ENCODE measurements around the gene ZDHHC5. TPM values are rescaled to one million over a fixed set of nuclear protein-coding genes. Genes with fewer than 3 reads are reported as not detected.

The ZDHHC5 gene, protein sequence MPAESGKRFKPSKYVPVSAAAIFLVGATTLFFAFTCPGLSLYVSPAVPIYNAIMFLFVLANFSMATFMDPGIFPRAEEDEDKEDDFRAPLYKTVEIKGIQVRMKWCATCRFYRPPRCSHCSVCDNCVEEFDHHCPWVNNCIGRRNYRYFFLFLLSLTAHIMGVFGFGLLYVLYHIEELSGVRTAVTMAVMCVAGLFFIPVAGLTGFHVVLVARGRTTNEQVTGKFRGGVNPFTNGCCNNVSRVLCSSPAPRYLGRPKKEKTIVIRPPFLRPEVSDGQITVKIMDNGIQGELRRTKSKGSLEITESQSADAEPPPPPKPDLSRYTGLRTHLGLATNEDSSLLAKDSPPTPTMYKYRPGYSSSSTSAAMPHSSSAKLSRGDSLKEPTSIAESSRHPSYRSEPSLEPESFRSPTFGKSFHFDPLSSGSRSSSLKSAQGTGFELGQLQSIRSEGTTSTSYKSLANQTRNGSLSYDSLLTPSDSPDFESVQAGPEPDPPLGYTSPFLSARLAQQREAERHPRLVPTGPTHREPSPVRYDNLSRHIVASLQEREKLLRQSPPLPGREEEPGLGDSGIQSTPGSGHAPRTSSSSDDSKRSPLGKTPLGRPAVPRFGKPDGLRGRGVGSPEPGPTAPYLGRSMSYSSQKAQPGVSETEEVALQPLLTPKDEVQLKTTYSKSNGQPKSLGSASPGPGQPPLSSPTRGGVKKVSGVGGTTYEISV
- total RNA-seq: 90.2 TPM
- 28.3 TPM for polyA plus RNA-seq (ENCODE audit: insufficient read depth, low read depth, low replicate concordance)
- long read RNA-seq, donor 1, full-length matches to known transcripts: 1 of 26 reads
- long read RNA-seq, donor 1, partial matches to known transcripts: 25 of 26 reads
- long read RNA-seq, donor 1, other reads (novel, unspliced or antisense): 0 of 26 reads
- long read RNA-seq, donor 2, partial matches to known transcripts: 16 of 16 reads
- long read RNA-seq, donor 2, other reads (novel, unspliced or antisense): 0 of 16 reads
- long read RNA-seq, donor 3, partial matches to known transcripts: 16 of 16 reads
- long read RNA-seq, donor 3, other reads (novel, unspliced or antisense): 0 of 16 reads
- long read RNA-seq, donor 4, full-length matches to known transcripts: 8 of 41 reads
- long read RNA-seq, donor 4, partial matches to known transcripts: 33 of 41 reads
- long read RNA-seq, donor 4, other reads (novel, unspliced or antisense): 0 of 41 reads
- long read RNA-seq, donor 5: 0 reads
- long read RNA-seq, donor 6: 0 reads
- long read RNA-seq, donor 7, full-length matches to known transcripts: 23 of 88 reads
- long read RNA-seq, donor 7, partial matches to known transcripts: 55 of 88 reads
- long read RNA-seq, donor 7, other reads (novel, unspliced or antisense): 10 of 88 reads
- long read RNA-seq, donor 8, partial matches to known transcripts: 15 of 16 reads
- long read RNA-seq, donor 8, other reads (novel, unspliced or antisense): 0 of 16 reads
- long read RNA-seq, donor 9: 0 reads
- long read RNA-seq, donor 10, partial matches to known transcripts: 107 of 125 reads
- long read RNA-seq, donor 10, other reads (novel, unspliced or antisense): 18 of 125 reads

DNA sequence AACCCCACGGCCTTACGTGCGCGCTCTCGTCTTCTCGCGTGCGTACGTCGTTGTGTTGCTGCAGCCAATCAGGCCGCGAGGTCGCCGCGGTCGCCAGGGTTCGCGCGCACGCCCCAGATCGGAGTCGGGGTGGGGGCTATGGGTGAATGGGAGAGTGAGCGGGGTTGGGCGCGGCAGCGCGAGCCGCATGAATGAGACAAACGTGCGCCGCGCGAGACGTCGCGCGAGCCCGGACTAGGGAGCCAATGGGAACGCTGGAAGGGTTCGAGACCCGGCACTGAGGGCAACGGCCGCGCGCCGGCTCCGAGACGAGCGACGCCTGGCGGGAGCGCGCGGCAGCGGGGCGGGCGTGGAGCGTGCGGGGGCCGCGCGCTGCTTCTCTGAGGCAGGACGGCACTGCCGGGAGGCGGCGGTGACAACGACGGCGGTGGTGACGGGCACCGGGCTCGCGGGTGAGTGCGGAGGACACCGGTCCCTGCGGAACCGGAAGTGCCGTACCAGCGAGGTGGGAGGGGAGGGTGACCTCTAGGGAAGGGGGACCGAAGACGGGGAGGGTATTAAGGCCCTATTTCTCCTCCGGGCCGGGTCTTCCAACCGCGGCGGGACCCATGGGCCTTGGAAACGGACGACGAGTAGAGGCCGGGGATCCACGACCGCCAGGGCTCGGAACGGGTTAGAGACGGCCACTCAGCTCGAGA is at the start of gene ZDHHC5:
ZDHHC5 (plus strand) TSS at position 379 of the 698 bp plus-strand sequence. CDS start 4,977 bp downstream, outside the sequence.
- DNase-seq (peak in 4 of 5 donors; percentile 99 to 100 (median 100)), FAIRE-seq (peak; percentile 66)
- TF ChIP-seq, protein P1, sequence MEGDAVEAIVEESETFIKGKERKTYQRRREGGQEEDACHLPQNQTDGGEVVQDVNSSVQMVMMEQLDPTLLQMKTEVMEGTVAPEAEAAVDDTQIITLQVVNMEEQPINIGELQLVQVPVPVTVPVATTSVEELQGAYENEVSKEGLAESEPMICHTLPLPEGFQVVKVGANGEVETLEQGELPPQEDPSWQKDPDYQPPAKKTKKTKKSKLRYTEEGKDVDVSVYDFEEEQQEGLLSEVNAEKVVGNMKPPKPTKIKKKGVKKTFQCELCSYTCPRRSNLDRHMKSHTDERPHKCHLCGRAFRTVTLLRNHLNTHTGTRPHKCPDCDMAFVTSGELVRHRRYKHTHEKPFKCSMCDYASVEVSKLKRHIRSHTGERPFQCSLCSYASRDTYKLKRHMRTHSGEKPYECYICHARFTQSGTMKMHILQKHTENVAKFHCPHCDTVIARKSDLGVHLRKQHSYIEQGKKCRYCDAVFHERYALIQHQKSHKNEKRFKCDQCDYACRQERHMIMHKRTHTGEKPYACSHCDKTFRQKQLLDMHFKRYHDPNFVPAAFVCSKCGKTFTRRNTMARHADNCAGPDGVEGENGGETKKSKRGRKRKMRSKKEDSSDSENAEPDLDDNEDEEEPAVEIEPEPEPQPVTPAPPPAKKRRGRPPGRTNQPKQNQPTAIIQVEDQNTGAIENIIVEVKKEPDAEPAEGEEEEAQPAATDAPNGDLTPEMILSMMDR (IDR thresholded peaks at IDR 0.05; ENCODE audit: borderline replicate concordance, extremely low read depth, insufficient read depth): peak; percentile 46
- intact Hi-C loops (cut with DNase I): no loop called here
- Histone ChIP-seq H3K27ac (ENCODE audit: low read depth in 2 of 2, low read length in 2 of 2) (peak within 1 kb of the TSS; percentile 97), H3K9ac (ENCODE audit: low read length in 3 of 3) (peak within 1 kb of the TSS; percentile 82 to 98 (median 97)), H3K9me3 (ENCODE audit: control insufficient read depth in 2 of 3, insufficient read depth in 1 of 3, low read length in 3 of 3) (no peaks in the 10 kb centered on the region), H3K27me3 (ENCODE audit: control insufficient read depth, insufficient read depth, low read length) (no peaks in the 10 kb centered on the region), H3K4me1 (ENCODE audit: control insufficient read depth in 2 of 3, insufficient read depth in 2 of 3, low read depth in 1 of 3, low read length in 3 of 3) (peaks cover 0 to 18% (median 15%) of the 10 kb centered on the region in 3 donors), H3K36me3 (ENCODE audit: control insufficient read depth in 2 of 3, insufficient read depth in 3 of 3, low read length in 3 of 3) (peaks cover under 1 to 8% (median 3%) of the 10 kb centered on the region in 3 donors), H3K4me3 (ENCODE audit: low read length in 3 of 3) (peak within 1 kb of the TSS; percentile 83 to 98 (median 86))

DNA sequence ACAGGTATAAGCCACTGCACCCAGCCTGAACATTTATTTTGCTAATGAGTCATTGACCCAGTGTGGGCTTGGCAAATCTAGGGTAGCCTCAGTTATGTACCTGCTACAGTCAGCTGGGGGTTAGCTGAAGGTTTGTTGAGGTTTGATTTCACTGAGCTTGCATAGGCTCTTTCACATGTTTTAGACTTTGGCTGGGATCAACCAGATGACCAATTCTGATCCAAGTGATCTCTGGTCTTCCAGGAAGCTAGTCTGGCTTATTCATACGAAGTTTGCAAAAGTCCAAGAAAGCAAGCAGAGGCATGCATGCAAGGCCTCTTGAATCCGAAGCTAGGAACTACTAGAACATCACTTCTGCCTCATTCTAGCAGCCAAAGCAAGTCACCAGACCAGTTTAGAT is 49.5 kb upstream of the ZDHHC5 start:
- Histone ChIP-seq H3K9me3 (ENCODE audit: control insufficient read depth in 2 of 3, insufficient read depth in 1 of 3, low read length in 3 of 3) (peaks cover 0 to 7% (median 0%) of the 10 kb centered on the region in 3 donors), H3K4me1 (ENCODE audit: control insufficient read depth in 2 of 3, insufficient read depth in 2 of 3, low read depth in 1 of 3, low read length in 3 of 3) (no peaks in the 10 kb centered on the region), H3K27ac (ENCODE audit: low read depth in 2 of 2, low read length in 2 of 2) (no peak overlapping the region), H3K36me3 (ENCODE audit: control insufficient read depth in 2 of 3, insufficient read depth in 3 of 3, low read length in 3 of 3) (peaks cover 0 to 3% (median 1%) of the 10 kb centered on the region in 3 donors), H3K9ac (ENCODE audit: low read length in 3 of 3) (no peak overlapping the region), H3K27me3 (ENCODE audit: control insufficient read depth, insufficient read depth, low read length) (no peaks in the 10 kb centered on the region), H3K4me3 (ENCODE audit: low read length in 3 of 3) (no peak overlapping the region)
- no peak for DNase-seq
- no peak for FAIRE-seq
- intact Hi-C loops (cut with DNase I): no loop called here
- TF ChIP-seq, protein P1 (IDR thresholded peaks at IDR 0.05; ENCODE audit: borderline replicate concordance, extremely low read depth, insufficient read depth): no peak

DNA sequence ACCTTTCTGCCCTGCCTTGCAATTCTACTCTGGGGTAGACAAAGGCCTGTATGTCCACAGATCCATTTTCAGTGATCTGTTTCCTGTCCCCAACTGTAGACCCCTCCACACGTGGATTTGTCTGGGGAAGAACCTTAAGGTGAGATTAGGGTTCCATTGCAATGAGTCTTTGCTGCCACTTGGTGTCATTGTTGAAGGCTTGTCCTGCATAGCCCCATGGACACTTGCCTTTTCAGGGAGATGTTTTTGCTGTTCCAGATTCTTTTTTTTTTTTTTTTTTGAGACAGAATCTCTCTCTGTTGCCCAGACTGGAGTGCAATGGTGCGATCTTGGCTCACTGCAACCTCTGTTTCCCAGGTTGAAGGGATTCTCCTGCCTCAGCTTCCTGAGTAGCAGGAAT is 48.6 kb upstream of the ZDHHC5 start:
- no peaks in the 10 kb centered on the region for H3K27me3 ChIP-seq (ENCODE audit: control insufficient read depth, insufficient read depth, low read length)
- no peak overlapping the region for H3K27ac ChIP-seq (ENCODE audit: low read depth in 2 of 2, low read length in 2 of 2)
- FAIRE-seq: no peak
- TF ChIP-seq, protein P1 (IDR thresholded peaks at IDR 0.05; ENCODE audit: borderline replicate concordance, extremely low read depth, insufficient read depth): no peak
- intact Hi-C loops (cut with DNase I): no loop called here
- H3K4me3 ChIP-seq (ENCODE audit: low read length in 3 of 3): no peak overlapping the region
- peaks cover 0 to 7% (median 0%) of the 10 kb centered on the region in 3 donors for H3K9me3 ChIP-seq (ENCODE audit: control insufficient read depth in 2 of 3, insufficient read depth in 1 of 3, low read length in 3 of 3)
- H3K4me1 ChIP-seq (ENCODE audit: control insufficient read depth in 2 of 3, insufficient read depth in 2 of 3, low read depth in 1 of 3, low read length in 3 of 3): no peaks in the 10 kb centered on the region
- H3K9ac ChIP-seq (ENCODE audit: low read length in 3 of 3): no peak overlapping the region
- no peak for DNase-seq
- H3K36me3 ChIP-seq (ENCODE audit: control insufficient read depth in 2 of 3, insufficient read depth in 3 of 3, low read length in 3 of 3): no peaks in the 10 kb centered on the region

Measured in kidney (tissue), 22 donors.